CD14-positive monocyte (primary cell): Measurements from ENCODE around the gene RNF31. TPM values are rescaled to one million over a fixed set of nuclear protein-coding genes. Genes with fewer than 3 reads are reported as not detected.

Source experiments
- DNase-seq, 3 donors: peaks; one replicate each; pipeline ENCODE4 v3.0.0-alpha.2; 2011 to 2022
- H2AFZ ChIP-seq: 2 replicates; pipeline ENCODE4 v1.6.0; 2012; ENCODE audit warnings: mild to moderate bottlenecking, low read depth, low read length, inconsistent platforms; ENCODE audit not compliant: insufficient read depth, poor library complexity, severe bottlenecking
- H3K27ac ChIP-seq, 2 donors: 1 replicate in 1 of 2; 2 replicates in 1 of 2; pipeline ENCODE4 v1.5.1; 2012 to 2013; ENCODE audit warnings: low read length in 2 of 2, control low read depth in 1 of 2, inconsistent platforms in 1 of 2, low read depth in 1 of 2, mild to moderate bottlenecking in 1 of 2
- H3K27me3 ChIP-seq, 2 donors: one replicate each; pipeline versions ENCODE4 v1.6.0 to v1.6.1; 2011 to 2013; ENCODE audit warnings: low read length in 2 of 2; ENCODE audit not compliant: control insufficient read depth in 2 of 2, insufficient read depth in 2 of 2
- H3K36me3 ChIP-seq, 2 donors: replicated peaks in 1 of 2; 1 replicate in 1 of 2; 2 replicates in 1 of 2; pipeline versions ENCODE4 v1.5.1 to v1.6.1; 2012 to 2013; ENCODE audit warnings: low read length in 2 of 2, control low read depth in 1 of 2, inconsistent platforms in 1 of 2, mild to moderate bottlenecking in 1 of 2; ENCODE audit not compliant: insufficient read depth in 2 of 2, control insufficient read depth in 1 of 2
- H3K4me1 ChIP-seq, 2 donors: 1 replicate in 1 of 2; 2 replicates in 1 of 2; pipeline versions ENCODE4 v1.5.1 to v1.6.1; 2012 to 2013; ENCODE audit warnings: low read length in 2 of 2, control low read depth in 1 of 2, inconsistent platforms in 1 of 2, mild to moderate bottlenecking in 1 of 2, moderate library complexity in 1 of 2; ENCODE audit not compliant: insufficient read depth in 2 of 2, control insufficient read depth in 1 of 2
- H3K4me2 ChIP-seq: replicated peaks from 2 replicates; pipeline ENCODE3; 2012; ENCODE audit warnings: low read length, moderate library complexity, mild to moderate bottlenecking; ENCODE audit not compliant: poor library complexity, severe bottlenecking; ENCODE audit errors: extremely low read depth
- H3K4me3 ChIP-seq, 3 experiments: fragments of 200-600 bp in 1 of 3; sonication (generic) in 1 of 3; replicated peaks in 1 of 3; 1 replicate in 2 of 3; 2 replicates in 1 of 3; pipeline ENCODE4 v1.5.1; 2011 to 2013; ENCODE audit warnings: low read length in 3 of 3, mild to moderate bottlenecking in 3 of 3, control low read depth in 2 of 3, low read depth in 2 of 3, inconsistent platforms in 1 of 3, moderate library complexity in 1 of 3
- H3K79me2 ChIP-seq: 2 replicates; pipeline ENCODE4 v1.6.0; 2012; ENCODE audit warnings: mild to moderate bottlenecking, control low read depth, inconsistent platforms, low read length, moderate library complexity; ENCODE audit not compliant: insufficient read depth
- H3K9ac ChIP-seq: 2 replicates; pipeline ENCODE4 v1.6.0; 2017; ENCODE audit warnings: low read length, mild to moderate bottlenecking; ENCODE audit not compliant: insufficient read depth, poor library complexity, severe bottlenecking
- H3K9me3 ChIP-seq, 2 donors: replicated peaks in 1 of 2; 1 replicate in 1 of 2; 2 replicates in 1 of 2; pipeline versions ENCODE4 v1.5.1 to v1.6.1; 2012 to 2013; ENCODE audit warnings: low read length in 2 of 2, control low read depth in 1 of 2; ENCODE audit not compliant: control insufficient read depth in 1 of 2, insufficient read depth in 1 of 2
- H4K20me1 ChIP-seq: 2 replicates; pipeline ENCODE4 v1.6.0; 2012; ENCODE audit warnings: mild to moderate bottlenecking, low read length, control low read depth, moderate library complexity; ENCODE audit not compliant: insufficient read depth
- H3K27ac Mint-ChIP-seq, 7 donors: one replicate each; pipeline ENCODE4 v1.8.0; 2020; ENCODE audit warnings: mild to moderate bottlenecking in 7 of 7, mixed read lengths in 7 of 7, moderate library complexity in 6 of 7, inconsistent platforms in 2 of 7
- H3K27me3 Mint-ChIP-seq, 3 donors: one replicate each; pipeline ENCODE4 v1.8.0; 2021 to 2022; ENCODE audit warnings: low read depth in 3 of 3, mild to moderate bottlenecking in 3 of 3, mixed read lengths in 3 of 3, moderate library complexity in 3 of 3, inconsistent platforms in 1 of 3
- H3K36me3 Mint-ChIP-seq, 2 donors: one replicate each; pipeline ENCODE4 v1.8.0; 2020; ENCODE audit warnings: mixed read lengths in 2 of 2, inconsistent platforms in 1 of 2, mild to moderate bottlenecking in 1 of 2
- H3K4me1 Mint-ChIP-seq: one replicate; pipeline ENCODE4 v1.8.0; 2020; ENCODE audit warnings: mild to moderate bottlenecking, mixed read lengths
- H3K4me3 Mint-ChIP-seq, 2 donors: one replicate each; pipeline ENCODE4 v1.8.0; 2020; ENCODE audit warnings: mild to moderate bottlenecking in 2 of 2, mixed read lengths in 2 of 2, moderate library complexity in 1 of 2
- H3K9me3 Mint-ChIP-seq, 7 donors: one replicate each; pipeline ENCODE4 v1.8.0; 2020 to 2022; ENCODE audit warnings: mixed read lengths in 7 of 7, mild to moderate bottlenecking in 6 of 7, moderate library complexity in 6 of 7, inconsistent platforms in 2 of 7
- CTCF ChIP-seq: fragments of 200-600 bp; IDR thresholded peaks from one replicate; pipeline ENCODE4 v1.8.0; 2022; ENCODE audit warnings: antibody characterized with exemption, mild to moderate bottlenecking
- whole genome bisulfite sequencing: methylation state at CpG from one replicate; pipeline ENCODE4 v1.1.5; 2013; ENCODE audit warnings: missing lambda C conversion rate; ENCODE audit not compliant: insufficient coverage; 5-methylcytosine and 5-hydroxymethylcytosine counted together
- intact Hi-C, 2 donors: fragments of 100-400 bp; cut with micrococcal nuclease; formaldehyde crosslinking; loops; one replicate each; pipeline versions ENCODE4 v1.15.0 to v1.15.1; 2023
- polyA plus RNA-seq, 3 donors: library from polyadenylated mRNA; depleted of rRNA in 1 of 3; unstranded in 2 of 3; stranded (reverse) in 1 of 3; fragments of 300-500 nt in 2 of 3; fragments of >200 nt in 1 of 3; fragmentation: Illumina TruSeq in 2 of 3; gene quantifications; 1 replicate in 2 of 3; 2 replicates in 1 of 3; pipeline ENCODE4 v1.2.3, GENCODE V29; 2012 to 2021

The RNF31 gene
- polyA plus RNA-seq, 3 donors, result 30.7 to 63.2 (median 36.8) TPM

GRCh38 chr14:24162093-24162492 is 14.8 kb downstream of the RNF31 start:
- peaks cover 71 to 74% of the 10 kb centered on the region in 2 donors for H3K36me3 ChIP-seq
- peak overlapping the region; percentile 96 to 99 (median 97) for H3K27ac Mint-ChIP-seq
- peak overlapping the region; percentile 13 to 100 for H3K27ac ChIP-seq
- peaks cover 60% of the 10 kb centered on the region for H3K4me1 Mint-ChIP-seq
- H2AFZ ChIP-seq, result peak overlapping the region; percentile 65
- peaks cover 51% of the 10 kb centered on the region for H4K20me1 ChIP-seq
- intact Hi-C loops, result no loop called here
- no peaks in the 10 kb centered on the region for H3K27me3 Mint-ChIP-seq
- H3K36me3 Mint-ChIP-seq, result peaks cover 72 to 89% of the 10 kb centered on the region in 2 donors
- H3K4me3 Mint-ChIP-seq, result peak overlapping the region; percentile 95 to 99
- no peaks in the 10 kb centered on the region for H3K9me3 ChIP-seq
- peak overlapping the region; percentile 94 for H3K9ac ChIP-seq
- TF ChIP-seq CTCF, result no peak
- H3K4me1 ChIP-seq, result peaks cover 50 to 75% of the 10 kb centered on the region in 2 donors
- H3K79me2 ChIP-seq, result peaks cover 46% of the 10 kb centered on the region
- WGBS, result 81% methylated on average over 5 of the region's 8 CpGs
- H3K4me3 ChIP-seq, result peak overlapping the region; percentile 91 to 100 (median 96)
- no peaks in the 10 kb centered on the region for H3K9me3 Mint-ChIP-seq
- no peaks in the 10 kb centered on the region for H3K27me3 ChIP-seq
- DNase-seq, result no peak
- peak overlapping the region; percentile 85 for H3K4me2 ChIP-seq

DNA sequence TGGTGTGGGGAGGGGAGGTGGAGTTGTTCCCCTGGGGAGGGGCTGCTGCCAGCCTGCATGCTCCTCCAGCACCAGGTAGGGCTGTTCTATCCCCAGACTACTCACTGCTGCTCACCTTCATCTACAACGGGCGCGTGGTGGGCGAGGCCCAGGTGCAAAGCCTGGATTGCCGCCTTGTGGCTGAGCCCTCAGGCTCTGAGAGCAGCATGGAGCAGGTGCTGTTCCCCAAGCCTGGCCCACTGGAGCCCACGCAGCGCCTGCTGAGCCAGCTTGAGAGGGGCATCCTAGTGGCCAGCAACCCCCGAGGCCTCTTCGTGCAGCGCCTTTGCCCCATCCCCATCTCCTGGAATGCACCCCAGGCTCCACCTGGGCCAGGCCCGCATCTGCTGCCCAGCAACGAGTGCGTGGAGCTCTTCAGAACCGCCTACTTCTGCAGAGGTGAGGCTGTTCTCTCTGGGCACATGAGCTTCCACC is 17.3 kb downstream of the RNF31 start:
- H3K4me3 Mint-ChIP-seq, result no peak overlapping the region
- Histone ChIP-seq H3K79me2 (peaks cover 46% of the 10 kb centered on the region), H3K27ac (peak overlapping the region in 1 of 2 donors; percentile 59), H3K9ac (no peak overlapping the region), H4K20me1 (peaks cover 68% of the 10 kb centered on the region), H3K4me1 (peaks cover 56 to 81% of the 10 kb centered on the region in 2 donors), H3K27me3 (no peaks in the 10 kb centered on the region), H2AFZ (no peak overlapping the region), H3K36me3 (peaks cover 69 to 74% of the 10 kb centered on the region in 2 donors), H3K9me3 (no peaks in the 10 kb centered on the region), H3K4me3 (no peak overlapping the region), H3K4me2 (no peak overlapping the region)
- H3K27me3 Mint-ChIP-seq, result peaks cover 0 to 3% (median 0%) of the 10 kb centered on the region in 3 donors
- H3K27ac Mint-ChIP-seq, result peak overlapping the region in 4 of 7 donors; percentile 1 to 83 (median 44)
- 98% methylated on average over 14 of the region's 14 CpGs for WGBS
- no peak for DNase-seq
- intact Hi-C loops, result no loop called here
- H3K36me3 Mint-ChIP-seq, result peaks cover 75 to 88% of the 10 kb centered on the region in 2 donors
- H3K4me1 Mint-ChIP-seq, result peaks cover 72% of the 10 kb centered on the region
- H3K9me3 Mint-ChIP-seq, result no peaks in the 10 kb centered on the region
- TF ChIP-seq CTCF, result no peak
